ENCODE results near the gene SERPINA6. TPM values are rescaled to one million over a fixed set of nuclear protein-coding genes. Genes with fewer than 3 reads are reported as not detected.
"Not testable (repeated sequence)": the region's sequence is repeated elsewhere in the genome, so short reads cannot be mapped to it uniquely, and the experiment has no call there.

The SERPINA6 gene
- polyA plus RNA-seq, 3 donors: not detected

DNA sequence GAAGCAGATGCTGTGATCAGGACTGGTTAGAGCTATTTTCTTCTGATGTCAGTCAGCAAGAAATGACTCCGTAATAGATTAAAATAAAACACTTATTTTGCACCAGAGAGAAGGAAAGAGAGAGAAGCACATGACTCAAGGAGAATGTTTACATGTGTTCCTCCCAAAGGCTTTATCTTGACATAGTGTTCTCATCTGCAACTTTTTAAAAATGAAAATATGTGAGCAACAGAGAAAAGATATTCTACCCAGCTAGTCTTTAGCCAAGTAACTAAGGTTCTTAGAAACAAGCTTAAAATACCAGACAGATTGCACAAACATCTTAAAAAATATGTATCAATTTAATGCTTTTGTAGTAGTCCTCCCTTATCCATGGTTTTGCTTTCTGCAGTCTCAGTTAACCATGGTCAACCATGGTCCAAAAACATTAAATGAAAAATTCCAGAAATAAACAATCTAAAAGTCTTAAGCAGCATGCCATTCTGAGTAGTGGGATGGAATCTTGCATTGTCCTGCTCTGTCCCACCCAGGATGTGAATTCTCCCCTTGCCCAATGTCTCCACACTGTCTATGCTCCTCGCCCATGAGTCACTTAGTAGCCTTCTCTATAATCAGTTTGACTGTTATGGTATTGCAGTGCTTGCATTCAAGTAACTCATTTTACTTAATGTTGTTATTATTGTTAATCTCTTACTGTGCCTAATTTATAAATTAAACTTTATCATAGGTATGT is 40.0 kb downstream of the SERPINA6 start:
- Mint-ChIP-seq H3K27me3 (ENCODE audit: low read depth in 3 of 3) (peaks cover 0 to 4% (median 2%) of the 10 kb centered on the region in 3 donors), H3K9me3 (peaks cover 0 to 3% (median 0%) of the 10 kb centered on the region in 7 donors)

DNA sequence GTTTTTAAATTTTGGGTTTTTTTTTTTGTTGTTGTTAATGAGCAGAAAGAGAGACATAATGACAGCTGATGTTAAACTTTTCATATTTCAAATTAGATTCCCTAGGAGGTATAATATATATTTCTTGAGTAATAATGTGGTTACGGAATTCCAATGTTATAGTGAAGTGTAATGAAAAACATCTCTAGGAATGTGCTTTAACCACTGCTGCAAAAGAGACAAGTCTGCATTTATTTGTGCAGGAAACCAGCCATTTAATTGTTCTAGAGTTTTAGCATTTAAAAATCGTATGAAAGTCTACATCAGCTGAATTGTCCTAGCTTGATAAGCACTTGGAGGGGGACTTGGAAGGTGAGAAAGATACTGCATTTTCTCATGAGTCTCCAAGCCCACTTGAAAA is 44.4 kb downstream of the SERPINA6 start:
- Histone ChIP-seq H4K20me1 (ENCODE audit: insufficient read depth, low read length) (no peaks in the 10 kb centered on the region), H3K9ac (ENCODE audit: insufficient read depth, low read length, poor library complexity, severe bottlenecking) (no peak overlapping the region), H3K9me3 (replicated peaks in 1 of 2; ENCODE audit: control insufficient read depth in 1 of 2, insufficient read depth in 1 of 2, low read length in 2 of 2) (no peaks in the 10 kb centered on the region), H3K4me3 (replicated peaks in 1 of 3; ENCODE audit: low read depth in 2 of 3, low read length in 3 of 3) (no peak overlapping the region), H3K36me3 (replicated peaks in 1 of 2; ENCODE audit: control insufficient read depth in 1 of 2, insufficient read depth in 2 of 2, low read length in 2 of 2) (no peaks in the 10 kb centered on the region), H3K27me3 (ENCODE audit: control insufficient read depth in 2 of 2, insufficient read depth in 2 of 2, low read length in 2 of 2) (peaks cover 0 to 4% of the 10 kb centered on the region in 2 donors), H3K4me1 (ENCODE audit: control insufficient read depth in 1 of 2, insufficient read depth in 2 of 2, low read length in 2 of 2) (no peaks in the 10 kb centered on the region), H2AFZ (ENCODE audit: insufficient read depth, low read depth, low read length, poor library complexity, severe bottlenecking) (no peak overlapping the region), H3K79me2 (ENCODE audit: insufficient read depth, low read length) (no peaks in the 10 kb centered on the region), H3K27ac (ENCODE audit: low read depth in 1 of 2, low read length in 2 of 2) (no peak overlapping the region), H3K4me2 (replicated peaks; ENCODE audit: extremely low read depth, low read length, poor library complexity, severe bottlenecking) (no peak overlapping the region)
- Mint-ChIP-seq H3K4me3 (no peak overlapping the region), H3K27ac (no peak overlapping the region), H3K9me3 (peaks cover 0 to 3% (median 0%) of the 10 kb centered on the region in 7 donors), H3K4me1 (no peaks in the 10 kb centered on the region), H3K36me3 (no peaks in the 10 kb centered on the region), H3K27me3 (ENCODE audit: low read depth in 3 of 3) (peaks cover 0 to 4% (median 2%) of the 10 kb centered on the region in 3 donors)
- intact Hi-C loops (cut with micrococcal nuclease): no loop called here
- TF ChIP-seq, protein P1, sequence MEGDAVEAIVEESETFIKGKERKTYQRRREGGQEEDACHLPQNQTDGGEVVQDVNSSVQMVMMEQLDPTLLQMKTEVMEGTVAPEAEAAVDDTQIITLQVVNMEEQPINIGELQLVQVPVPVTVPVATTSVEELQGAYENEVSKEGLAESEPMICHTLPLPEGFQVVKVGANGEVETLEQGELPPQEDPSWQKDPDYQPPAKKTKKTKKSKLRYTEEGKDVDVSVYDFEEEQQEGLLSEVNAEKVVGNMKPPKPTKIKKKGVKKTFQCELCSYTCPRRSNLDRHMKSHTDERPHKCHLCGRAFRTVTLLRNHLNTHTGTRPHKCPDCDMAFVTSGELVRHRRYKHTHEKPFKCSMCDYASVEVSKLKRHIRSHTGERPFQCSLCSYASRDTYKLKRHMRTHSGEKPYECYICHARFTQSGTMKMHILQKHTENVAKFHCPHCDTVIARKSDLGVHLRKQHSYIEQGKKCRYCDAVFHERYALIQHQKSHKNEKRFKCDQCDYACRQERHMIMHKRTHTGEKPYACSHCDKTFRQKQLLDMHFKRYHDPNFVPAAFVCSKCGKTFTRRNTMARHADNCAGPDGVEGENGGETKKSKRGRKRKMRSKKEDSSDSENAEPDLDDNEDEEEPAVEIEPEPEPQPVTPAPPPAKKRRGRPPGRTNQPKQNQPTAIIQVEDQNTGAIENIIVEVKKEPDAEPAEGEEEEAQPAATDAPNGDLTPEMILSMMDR (IDR thresholded peaks at IDR 0.05): no peak
- DNase-seq: no peak
- WGBS (ENCODE audit: insufficient coverage): 71% methylated on average over 1 of the region's 2 CpGs

More for the DNA sequence above, 40.0 kb downstream of the SERPINA6 start:
- intact Hi-C loops (cut with micrococcal nuclease): no loop called here
- Histone ChIP-seq H4K20me1 (ENCODE audit: insufficient read depth, low read length) (no peaks in the 10 kb centered on the region), H3K27ac (ENCODE audit: low read depth in 1 of 2, low read length in 2 of 2) (no peak overlapping the region), H2AFZ (ENCODE audit: insufficient read depth, low read depth, low read length, poor library complexity, severe bottlenecking) (no peak overlapping the region), H3K4me3 (replicated peaks in 1 of 3; ENCODE audit: low read depth in 2 of 3, low read length in 3 of 3) (no peak overlapping the region), H3K4me1 (ENCODE audit: control insufficient read depth in 1 of 2, insufficient read depth in 2 of 2, low read length in 2 of 2) (no peaks in the 10 kb centered on the region), H3K36me3 (replicated peaks in 1 of 2; ENCODE audit: control insufficient read depth in 1 of 2, insufficient read depth in 2 of 2, low read length in 2 of 2) (no peaks in the 10 kb centered on the region), H3K27me3 (ENCODE audit: control insufficient read depth in 2 of 2, insufficient read depth in 2 of 2, low read length in 2 of 2) (no peaks in the 10 kb centered on the region), H3K4me2 (replicated peaks; ENCODE audit: extremely low read depth, low read length, poor library complexity, severe bottlenecking) (no peak overlapping the region), H3K9me3 (replicated peaks in 1 of 2; ENCODE audit: control insufficient read depth in 1 of 2, insufficient read depth in 1 of 2, low read length in 2 of 2) (no peaks in the 10 kb centered on the region), H3K79me2 (ENCODE audit: insufficient read depth, low read length) (no peaks in the 10 kb centered on the region), H3K9ac (ENCODE audit: insufficient read depth, low read length, poor library complexity, severe bottlenecking) (no peak overlapping the region)
- Mint-ChIP-seq H3K27ac (no peak overlapping the region), H3K36me3 (no peaks in the 10 kb centered on the region), H3K4me1 (no peaks in the 10 kb centered on the region), H3K4me3 (no peak overlapping the region)
- DNase-seq: no peak
- TF ChIP-seq, protein P1 (IDR thresholded peaks at IDR 0.05): no peak
- WGBS (ENCODE audit: insufficient coverage): no CpG with 5 or more reads among the region's 2 CpGs

GRCh38 chr14:94276898-94277561 is 46.1 kb downstream of the SERPINA6 start:
- over 99% methylated on average over 9 of the region's 11 CpGs for WGBS (ENCODE audit: insufficient coverage)
- H3K4me1 Mint-ChIP-seq; H3K4me2 ChIP-seq (replicated peaks; ENCODE audit: extremely low read depth, low read length, poor library complexity, severe bottlenecking); H3K9ac ChIP-seq (ENCODE audit: insufficient read depth, low read length, poor library complexity, severe bottlenecking); H2AFZ ChIP-seq (ENCODE audit: insufficient read depth, low read depth, low read length, poor library complexity, severe bottlenecking); H3K36me3 ChIP-seq (replicated peaks in 1 of 2; ENCODE audit: control insufficient read depth in 1 of 2, insufficient read depth in 2 of 2, low read length in 2 of 2); H3K9me3 ChIP-seq (replicated peaks in 1 of 2; ENCODE audit: control insufficient read depth in 1 of 2, insufficient read depth in 1 of 2, low read length in 2 of 2); H3K27ac ChIP-seq (ENCODE audit: low read depth in 1 of 2, low read length in 2 of 2); H3K36me3 Mint-ChIP-seq; H4K20me1 ChIP-seq (ENCODE audit: insufficient read depth, low read length); H3K4me3 Mint-ChIP-seq; H3K9me3 Mint-ChIP-seq; H3K4me1 ChIP-seq (ENCODE audit: control insufficient read depth in 1 of 2, insufficient read depth in 2 of 2, low read length in 2 of 2); intact Hi-C loops (cut with micrococcal nuclease); H3K4me3 ChIP-seq (replicated peaks in 1 of 3; ENCODE audit: low read depth in 2 of 3, low read length in 3 of 3); H3K27ac Mint-ChIP-seq; H3K79me2 ChIP-seq (ENCODE audit: insufficient read depth, low read length); H3K27me3 ChIP-seq (ENCODE audit: control insufficient read depth in 2 of 2, insufficient read depth in 2 of 2, low read length in 2 of 2); DNase-seq; H3K27me3 Mint-ChIP-seq (ENCODE audit: low read depth in 3 of 3): not testable (repeated sequence)

Data from CD14-positive monocyte (primary cell).